GM15510 (cell line): ENCODE results near the gene ACACB.

Source experiments
- POLR2A ChIP-seq: IDR thresholded peaks from 3 replicates; pipeline ENCODE4 v1.6.1; 2011; ENCODE audit warnings: borderline replicate concordance; ENCODE audit not compliant: insufficient read length; ENCODE audit errors: extremely low read depth

ACACB gene

GRCh38 chr12:109115758-109116610, at the start of gene ACACB:
Gene ACACB, plus strand, starts transcription at chr12:109116587. Its CDS starts 22,819 bp downstream, at chr12:109139406.
- no peak for TF ChIP-seq POLR2A

- TF ChIP-seq POLR2A: no peak
Measured at GRCh38 chr12:109069307-109070271, 46.8 kb upstream of the ACACB start.

GRCh38 chr12:109074866-109075265, 41.5 kb upstream of the ACACB start:
- TF ChIP-seq POLR2A: no peak

- no peak for TF ChIP-seq POLR2A
Measured at GRCh38 chr12:109082751-109083150, 33.6 kb upstream of the ACACB start.

GRCh38 chr12:109084425-109084824, 32.0 kb upstream of the ACACB start:
- TF ChIP-seq POLR2A: no peak

GRCh38 chr12:109085590-109085989, 30.8 kb upstream of the ACACB start:
- TF ChIP-seq POLR2A: no peak

GRCh38 chr12:109087250-109087649, 29.1 kb upstream of the ACACB start:
- TF ChIP-seq POLR2A: no peak

GRCh38 chr12:109088818-109089217, 27.6 kb upstream of the ACACB start:
- TF ChIP-seq POLR2A: no peak

GRCh38 chr12:109089683-109090082, 26.7 kb upstream of the ACACB start:
- TF ChIP-seq POLR2A: no peak

GRCh38 chr12:109092497-109093021, 23.8 kb upstream of the ACACB start:
- no peak for TF ChIP-seq POLR2A

GRCh38 chr12:109093022-109093918, 23.1 kb upstream of the ACACB start, which contains the start of gene ALKBH2:
Gene ALKBH2, minus strand, starts transcription at chr12:109093472. Its CDS starts 686 bp downstream, at chr12:109092786.
- TF ChIP-seq POLR2A: peak; percentile 83

- no peak for TF ChIP-seq POLR2A
Measured at GRCh38 chr12:109097140-109097434, 19.3 kb upstream of the ACACB start.

- TF ChIP-seq POLR2A: peak; percentile 59
Measured at GRCh38 chr12:109097435-109098182, 18.8 kb upstream of the ACACB start, which contains the start of gene UNG. Gene UNG, plus strand, starts transcription at chr12:109097597. Its CDS starts 83 bp downstream, at chr12:109097680.
